ENCODE measurements around the gene AQP12B.

AQP12B gene

GRCh38 chr2:240717681-240718581 is 35.2 kb upstream of the AQP12B start:
- no peak for DNase-seq (ENCODE audit: low read depth)

GRCh38 chr2:240717181-240717641 is 34.5 kb upstream of the AQP12B start:
- DNase-seq (ENCODE audit: low read depth) = no peak

- no peak for DNase-seq (ENCODE audit: low read depth)
Measured at GRCh38 chr2:240716130-240716798, 33.6 kb upstream of the AQP12B start.

- no peak for DNase-seq (ENCODE audit: low read depth)
Measured at GRCh38 chr2:240714747-240715725, 32.4 kb upstream of the AQP12B start.

- no peak for DNase-seq (ENCODE audit: low read depth)
Measured at GRCh38 chr2:240713928-240714746, 31.5 kb upstream of the AQP12B start.

GRCh38 chr2:240713071-240713927 is 30.6 kb upstream of the AQP12B start:
- DNase-seq (ENCODE audit: low read depth) = no peak

GRCh38 chr2:240712121-240712520 is 29.4 kb upstream of the AQP12B start:
- DNase-seq (ENCODE audit: low read depth) = no peak

- DNase-seq (ENCODE audit: low read depth) = no peak
Measured at GRCh38 chr2:240711701-240712100, 29.0 kb upstream of the AQP12B start.

- DNase-seq (ENCODE audit: low read depth) = no peak
Measured at GRCh38 chr2:240711296-240711695, 28.6 kb upstream of the AQP12B start.

- DNase-seq (ENCODE audit: low read depth) = no peak
Measured at GRCh38 chr2:240708457-240708856, 25.8 kb upstream of the AQP12B start.

GRCh38 chr2:240707821-240708220 is 25.1 kb upstream of the AQP12B start:
- DNase-seq (ENCODE audit: low read depth) = no peak

GRCh38 chr2:240707043-240707756 is 24.5 kb upstream of the AQP12B start:
- no peak for DNase-seq (ENCODE audit: low read depth)

GRCh38 chr2:240705204-240705791 is 22.6 kb upstream of the AQP12B start:
- no peak for DNase-seq (ENCODE audit: low read depth)

GRCh38 chr2:240704651-240705050 is 22.0 kb upstream of the AQP12B start:
- no peak for DNase-seq (ENCODE audit: low read depth)

- DNase-seq (ENCODE audit: low read depth) = no peak
Measured at GRCh38 chr2:240703417-240704341, 21.0 kb upstream of the AQP12B start.

- no peak for DNase-seq (ENCODE audit: low read depth)
Measured at GRCh38 chr2:240702640-240703011, 19.9 kb upstream of the AQP12B start.

- no peak for DNase-seq (ENCODE audit: low read depth)
Measured at GRCh38 chr2:240701736-240702639, 19.3 kb upstream of the AQP12B start.

All from activated T-cell treated with anti-CD3 and anti-CD28 coated beads for 24 hours (primary cell).